ENCODE results near the gene NAA30.
"Not testable (repeated sequence)": the region's sequence is repeated elsewhere in the genome, so short reads cannot be mapped to it uniquely, and the experiment has no call there.

The NAA30 gene

DNA sequence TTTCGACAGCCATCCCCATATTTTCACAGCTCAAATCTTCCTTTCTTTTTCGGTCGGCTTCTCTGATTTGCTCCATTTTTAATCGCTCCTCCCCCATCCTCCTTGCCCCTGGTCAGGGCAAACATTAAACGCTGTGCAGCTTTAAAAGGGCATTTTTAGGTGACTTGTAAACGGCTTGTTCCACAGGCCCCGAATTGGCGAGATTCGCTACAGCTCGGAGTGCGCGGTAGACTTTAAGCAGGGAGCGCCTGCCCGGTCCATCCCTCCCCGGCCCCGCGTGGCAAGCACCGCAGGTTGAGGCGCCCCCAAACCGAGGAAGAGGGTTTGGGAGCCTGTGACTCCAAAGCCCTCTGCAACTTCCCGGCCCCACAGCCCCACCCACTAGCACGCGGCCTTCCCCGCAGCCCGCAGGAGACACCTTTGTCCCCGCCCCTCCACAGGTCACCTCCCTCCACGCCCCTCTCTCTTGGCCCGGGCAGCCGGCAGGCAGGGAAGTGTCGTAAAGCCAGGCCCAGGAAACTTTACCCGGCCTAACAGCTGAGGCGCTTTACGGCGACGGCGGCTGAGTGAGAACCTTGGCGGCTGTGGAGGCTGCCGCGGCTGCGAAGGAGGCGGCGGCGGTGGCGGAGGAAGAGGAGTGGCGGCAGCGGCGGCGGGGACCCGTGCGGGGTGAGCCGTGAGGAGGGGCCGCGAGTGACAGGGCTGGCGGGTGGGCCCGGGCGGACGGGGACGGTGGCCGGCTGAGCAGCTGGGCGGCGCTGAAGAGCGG is at the start of gene NAA30:
Gene NAA30, plus strand, starts transcription at position 550 of the 769 bp plus-strand sequence. CDS start 372 bp downstream, outside the sequence.
- H3K4me3 ChIP-seq (ENCODE audit: low read depth, low read length): peak within 1 kb of the TSS; percentile 73
- in situ Hi-C loops (cut with HindIII; ENCODE audit: low sequenced_read_pairs): no loop called here
- peak; percentile 93 for DNase-seq (ENCODE audit: low read depth, low spot score)
- TF ChIP-seq, protein P1, sequence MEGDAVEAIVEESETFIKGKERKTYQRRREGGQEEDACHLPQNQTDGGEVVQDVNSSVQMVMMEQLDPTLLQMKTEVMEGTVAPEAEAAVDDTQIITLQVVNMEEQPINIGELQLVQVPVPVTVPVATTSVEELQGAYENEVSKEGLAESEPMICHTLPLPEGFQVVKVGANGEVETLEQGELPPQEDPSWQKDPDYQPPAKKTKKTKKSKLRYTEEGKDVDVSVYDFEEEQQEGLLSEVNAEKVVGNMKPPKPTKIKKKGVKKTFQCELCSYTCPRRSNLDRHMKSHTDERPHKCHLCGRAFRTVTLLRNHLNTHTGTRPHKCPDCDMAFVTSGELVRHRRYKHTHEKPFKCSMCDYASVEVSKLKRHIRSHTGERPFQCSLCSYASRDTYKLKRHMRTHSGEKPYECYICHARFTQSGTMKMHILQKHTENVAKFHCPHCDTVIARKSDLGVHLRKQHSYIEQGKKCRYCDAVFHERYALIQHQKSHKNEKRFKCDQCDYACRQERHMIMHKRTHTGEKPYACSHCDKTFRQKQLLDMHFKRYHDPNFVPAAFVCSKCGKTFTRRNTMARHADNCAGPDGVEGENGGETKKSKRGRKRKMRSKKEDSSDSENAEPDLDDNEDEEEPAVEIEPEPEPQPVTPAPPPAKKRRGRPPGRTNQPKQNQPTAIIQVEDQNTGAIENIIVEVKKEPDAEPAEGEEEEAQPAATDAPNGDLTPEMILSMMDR (IDR thresholded peaks at IDR 0.05; ENCODE audit: low read depth, low read length): no peak

DNA sequence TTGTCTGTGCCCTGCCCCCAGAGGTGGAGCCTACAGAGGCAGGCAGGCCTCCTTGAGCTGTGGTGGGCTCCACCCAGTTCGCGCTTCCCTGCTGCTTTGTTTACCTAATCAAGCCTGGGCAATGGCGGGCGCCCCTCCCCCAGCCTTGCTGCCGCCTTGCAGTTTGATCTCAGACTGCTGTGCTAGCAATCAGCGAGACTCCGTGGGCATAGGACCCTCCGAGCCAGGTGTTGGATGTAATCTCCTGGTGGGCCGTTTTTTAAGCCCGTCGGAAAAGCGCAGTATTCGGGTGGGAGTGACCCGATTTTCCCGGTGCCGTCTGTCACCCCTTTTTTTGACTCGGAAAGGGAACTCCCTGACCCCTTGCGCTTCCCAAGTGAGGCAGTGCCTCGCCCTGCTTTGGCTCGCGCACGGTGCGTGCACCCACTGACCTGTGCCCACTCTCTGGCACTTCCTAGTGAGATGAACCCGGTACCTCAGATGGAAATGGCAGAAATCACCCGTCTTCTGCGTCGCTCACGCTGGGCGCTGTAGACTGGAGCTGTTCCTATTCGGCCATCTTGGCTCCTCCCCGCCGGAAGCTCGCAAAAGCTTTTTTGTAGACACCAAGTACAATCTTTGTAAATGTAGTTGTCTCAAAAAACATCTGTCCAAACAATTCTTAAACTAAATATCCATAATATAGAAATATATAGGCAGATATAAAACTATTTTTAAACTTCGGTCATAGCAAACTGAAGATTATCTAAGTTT is 46.7 kb upstream of the NAA30 start:
- in situ Hi-C loops (cut with HindIII; ENCODE audit: low sequenced_read_pairs); DNase-seq (ENCODE audit: low read depth, low spot score); H3K4me3 ChIP-seq (ENCODE audit: low read depth, low read length): not testable (repeated sequence)

DNA sequence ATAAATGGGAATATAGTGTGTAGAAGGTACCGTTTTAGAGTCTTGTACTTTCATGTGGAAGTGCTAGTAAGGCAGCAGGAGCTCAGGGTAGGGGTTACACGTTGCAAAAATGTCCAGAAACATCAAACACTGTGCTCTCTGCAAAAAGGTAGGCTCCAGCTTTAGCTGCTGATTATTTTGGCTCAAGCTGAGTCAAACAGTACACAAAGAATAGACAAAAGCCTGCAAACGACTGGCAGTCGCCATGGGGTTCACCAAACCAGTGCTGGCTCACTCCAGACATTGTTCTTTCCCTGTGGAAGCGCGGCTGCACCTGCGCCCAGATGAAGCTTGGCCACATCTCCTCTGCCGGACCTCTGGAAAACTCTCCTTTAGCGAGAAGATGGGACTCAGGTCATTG is 45.3 kb upstream of the NAA30 start:
- TF ChIP-seq, protein P1 (IDR thresholded peaks at IDR 0.05; ENCODE audit: low read depth, low read length): no peak
- in situ Hi-C loops (cut with HindIII; ENCODE audit: low sequenced_read_pairs): no loop called here
- H3K4me3 ChIP-seq (ENCODE audit: low read depth, low read length): no peak overlapping the region
- DNase-seq (ENCODE audit: low read depth, low spot score): no peak

DNA sequence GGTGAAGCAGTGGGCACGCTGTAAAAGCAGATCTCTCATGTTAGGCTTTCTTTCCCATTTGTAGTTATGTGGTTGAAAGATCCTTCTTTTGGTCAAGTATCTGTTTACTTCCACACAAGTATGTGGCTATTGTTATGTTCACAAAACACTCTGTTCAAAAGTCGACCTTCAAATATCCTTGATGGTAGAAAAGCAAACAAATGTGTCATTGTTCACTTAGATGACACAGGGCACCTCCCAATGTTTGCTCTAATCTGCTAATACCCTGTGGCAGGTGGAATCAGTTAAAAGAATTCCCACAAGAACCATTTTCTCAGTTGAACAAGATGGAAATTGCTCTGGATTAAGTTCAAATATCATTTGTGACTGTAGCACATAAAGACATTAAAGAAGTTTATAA is 43.6 kb upstream of the NAA30 start:
- H3K4me3 ChIP-seq (ENCODE audit: low read depth, low read length): no peak overlapping the region
- no peak for DNase-seq (ENCODE audit: low read depth, low spot score)
- TF ChIP-seq, protein P1 (IDR thresholded peaks at IDR 0.05; ENCODE audit: low read depth, low read length): no peak
- in situ Hi-C loops (cut with HindIII; ENCODE audit: low sequenced_read_pairs): no loop called here

DNA sequence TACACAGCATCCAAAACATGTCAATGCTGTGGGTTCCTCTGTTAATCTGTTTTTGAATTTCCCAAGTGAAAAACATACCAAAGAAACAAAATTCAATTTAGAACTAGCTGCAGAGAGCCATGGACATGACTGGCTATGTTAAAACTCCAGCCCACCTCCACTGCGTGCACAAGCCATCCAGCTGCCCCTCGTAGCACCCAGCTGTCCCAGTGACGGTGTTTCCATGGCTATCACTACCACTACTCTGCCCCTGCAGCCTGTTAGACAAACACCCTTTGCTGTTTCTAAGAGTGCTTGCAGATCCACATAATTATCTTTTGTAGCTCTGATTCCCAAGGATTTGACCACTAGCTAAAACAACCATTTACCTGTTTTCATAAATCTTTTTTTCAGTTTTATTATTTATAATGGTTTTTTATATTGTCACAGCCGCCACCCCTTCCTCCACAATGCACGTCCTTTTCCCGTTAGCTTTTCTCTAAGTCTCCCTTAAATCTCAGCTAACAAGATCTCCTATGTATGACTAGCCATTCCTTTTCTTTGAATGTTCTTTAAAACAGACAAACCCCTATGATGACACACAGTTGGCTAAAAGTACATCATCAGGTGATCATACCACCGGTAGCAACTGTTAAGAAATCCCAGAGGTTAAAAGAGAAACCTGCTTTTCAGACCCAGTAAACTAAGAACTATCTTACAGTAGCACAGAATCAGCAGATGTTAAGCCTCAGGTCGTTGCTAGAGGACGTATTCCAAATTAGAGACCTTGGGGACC is 37.8 kb upstream of the NAA30 start:
- no peak overlapping the region for H3K4me3 ChIP-seq (ENCODE audit: low read depth, low read length)
- no peak for DNase-seq (ENCODE audit: low read depth, low spot score)
- TF ChIP-seq, protein P1 (IDR thresholded peaks at IDR 0.05; ENCODE audit: low read depth, low read length): no peak
- in situ Hi-C loops (cut with HindIII; ENCODE audit: low sequenced_read_pairs): no loop called here

DNA sequence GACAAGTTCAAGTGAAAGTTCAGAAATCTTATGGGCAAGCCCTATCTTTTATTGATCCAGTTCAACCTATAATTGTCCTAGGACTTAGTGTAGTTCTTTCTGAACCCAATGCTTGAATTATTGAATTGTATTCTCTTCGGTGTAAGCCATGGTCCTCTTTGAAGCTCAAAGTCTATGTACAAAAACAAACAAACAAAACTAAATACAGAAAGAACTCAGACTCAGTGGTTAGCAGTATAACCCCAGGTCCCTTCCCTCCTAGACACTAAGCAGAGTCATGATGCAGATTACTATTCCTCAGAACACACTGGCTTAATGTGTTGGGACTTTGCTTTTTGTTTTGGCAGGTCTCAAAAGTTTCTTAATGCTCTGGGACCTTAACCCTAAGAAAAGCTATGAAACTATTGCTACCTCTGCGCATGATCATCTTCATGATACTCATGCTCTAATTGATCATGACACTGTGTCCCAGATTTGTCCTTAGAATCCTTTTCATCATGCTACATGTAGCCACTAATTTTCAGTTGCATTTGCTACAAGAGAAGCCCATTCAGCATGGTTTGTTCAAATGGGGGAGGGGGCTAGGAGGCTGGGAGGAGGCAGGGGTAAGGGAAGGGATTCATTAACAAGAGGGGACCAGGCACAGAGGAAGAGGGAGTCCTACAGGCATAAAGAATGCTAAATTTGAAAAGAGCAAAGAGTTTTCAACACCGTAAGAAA is 35.1 kb upstream of the NAA30 start:
- in situ Hi-C loops (cut with HindIII; ENCODE audit: low sequenced_read_pairs): no loop called here
- TF ChIP-seq, protein P1 (IDR thresholded peaks at IDR 0.05; ENCODE audit: low read depth, low read length): no peak
- no peak overlapping the region for H3K4me3 ChIP-seq (ENCODE audit: low read depth, low read length)
- no peak for DNase-seq (ENCODE audit: low read depth, low spot score)
